Measurements from ENCODE around the gene SOD3. TPM values are rescaled to one million over a fixed set of nuclear protein-coding genes. Genes with fewer than 3 reads are reported as not detected.

The SOD3 gene
- total and polyA plus RNA-seq, 2 of the 8 experiments (the other 6 are each of a cell fraction or from before 2014, with no cell fraction given), result 4.9 TPM

GRCh38 chr4:24836661-24837242 is 41.4 kb downstream of the SOD3 start:
- H4K20me1 ChIP-seq (replicated peaks in 1 of 2; ENCODE audit: control insufficient read depth in 1 of 2, insufficient read depth in 2 of 2, low read length in 2 of 2), result no peaks in the 10 kb centered on the region
- no peaks in the 10 kb centered on the region for H3K36me3 ChIP-seq (ENCODE audit: control insufficient read depth in 2 of 4, insufficient read depth in 4 of 4, low read length in 3 of 4)
- no peak overlapping the region for H3K27ac ChIP-seq (ENCODE audit: low read depth, low read length)
- H4K5ac ChIP-seq (ENCODE audit: insufficient read length, low read depth, low read length), result no peak overlapping the region
- no peak overlapping the region for H3K23ac ChIP-seq (ENCODE audit: insufficient read length)
- H3K9me3 ChIP-seq (ENCODE audit: insufficient read depth in 2 of 2, low read depth in 1 of 2, low read length in 1 of 2), result no peaks in the 10 kb centered on the region
- CTCF ChIA-PET (ENCODE audit: partially characterized antibody), result interaction anchor here (0.6 to 0.9 kb wide), 3 partner anchors 12 to 144 kb away, joined by 3 to 5 read pairs (median 4); no protein-coding TSS in a partner anchor
- H3K4me3 ChIP-seq (ENCODE audit: extremely low read depth in 1 of 4, insufficient read depth in 2 of 4, low read depth in 3 of 4, low read length in 4 of 4), result no peak overlapping the region
- no peak overlapping the region for H2BK12ac ChIP-seq (ENCODE audit: low read depth, low read length)
- no peaks in the 10 kb centered on the region for H3K27me3 ChIP-seq (replicated peaks in 1 of 4; ENCODE audit: control insufficient read depth in 3 of 4, extremely low read depth in 1 of 4, insufficient read depth in 3 of 4, low read length in 3 of 4)
- H2AK5ac ChIP-seq (ENCODE audit: low read depth, low read length), result no peak overlapping the region
- H3K23me2 ChIP-seq (ENCODE audit: low read depth, low read length), result no peaks in the 10 kb centered on the region
- H3K4me1 ChIP-seq (replicated peaks in 1 of 4; ENCODE audit: control insufficient read depth in 3 of 4, insufficient read depth in 4 of 4, low read length in 3 of 4), result no peaks in the 10 kb centered on the region
- TF ChIP-seq TEAD4 (IDR thresholded peaks at IDR 0.05; ENCODE audit: low read depth, low read length), result no peak
- no peak for TF ChIP-seq GABPA (IDR thresholded peaks at IDR 0.05; ENCODE audit: borderline replicate concordance, insufficient read depth, low read length)
- no peak overlapping the region for H2BK15ac ChIP-seq (ENCODE audit: low read length)
- POLR2A ChIA-PET (ENCODE audit: partially characterized antibody), result no interaction called here
- no peaks in the 10 kb centered on the region for H3K79me1 ChIP-seq (ENCODE audit: low read depth, low read length)
- H3K4ac ChIP-seq (replicated peaks; ENCODE audit: insufficient read length, low read depth, low read length), result no peak overlapping the region
- no peak overlapping the region for H4K8ac ChIP-seq (ENCODE audit: extremely low read depth, insufficient read depth, low read length)
- DNase-seq (ENCODE audit: low read depth in 1 of 2, low spot score in 2 of 2) (no peak), FAIRE-seq (no peak)
- no peak overlapping the region for H2AFZ ChIP-seq (ENCODE audit: low read length)
- no peak overlapping the region for H3K14ac ChIP-seq (ENCODE audit: insufficient read length)
- H3K18ac ChIP-seq (ENCODE audit: extremely low read depth, low read length), result no peak overlapping the region
- H3K9ac ChIP-seq (replicated peaks in 1 of 4; ENCODE audit: extremely low read depth in 1 of 4, low read depth in 3 of 4, low read length in 3 of 4), result no peak overlapping the region
- H3K56ac ChIP-seq (replicated peaks; ENCODE audit: insufficient read length, low read depth, low read length), result no peak overlapping the region
- no peaks in the 10 kb centered on the region for H3K79me2 ChIP-seq (ENCODE audit: control insufficient read depth in 1 of 2, insufficient read depth in 2 of 2, low read length in 2 of 2)
- H2BK20ac ChIP-seq (ENCODE audit: low read length), result no peak overlapping the region
- H3K4me2 ChIP-seq (ENCODE audit: insufficient read depth in 1 of 2, low read depth in 2 of 2, low read length in 2 of 2), result no peak overlapping the region
- no peak overlapping the region for H2BK5ac ChIP-seq (ENCODE audit: low read depth, low read length)
- no peak overlapping the region for H2BK120ac ChIP-seq (replicated peaks; ENCODE audit: low read depth, low read length)
- H4K91ac ChIP-seq (replicated peaks; ENCODE audit: insufficient read length, low read length), result no peak overlapping the region
- WGBS, 2 experiments (ENCODE audit: extremely low coverage in 1 of 2, insufficient coverage in 1 of 2, insufficient read length in 1 of 2, insufficient replicate concordance in 2 of 2, low coverage in 1 of 2, low lambda C conversion rate in 2 of 2, missing lambda C conversion rate in 1 of 2), result 85% methylated on average over 6 of the region's 6 CpGs; no CpG with 5 or more reads in 1 of the 2 experiments
